Skeletal muscle tissue (tissue), 4 donors: ENCODE results near the gene RPP40. TPM values are rescaled to one million over a fixed set of nuclear protein-coding genes. Genes with fewer than 3 reads are reported as not detected.

Experiments used
- H3K27ac ChIP-seq: one replicate; pipeline ENCODE4 v1.7.0; 2013; ENCODE audit warnings: mild to moderate bottlenecking, low read depth, low read length, inconsistent platforms
- H3K27me3 ChIP-seq, 3 donors: one replicate each; pipeline ENCODE4 v1.7.0; 2013; ENCODE audit warnings: low read length in 3 of 3; ENCODE audit not compliant: control insufficient read depth in 3 of 3, insufficient read depth in 3 of 3
- H3K36me3 ChIP-seq, 3 donors: one replicate each; pipeline ENCODE4 v1.7.0; 2013; ENCODE audit warnings: low read length in 3 of 3; ENCODE audit not compliant: control insufficient read depth in 3 of 3, insufficient read depth in 3 of 3
- H3K4me1 ChIP-seq, 3 donors: one replicate each; pipeline ENCODE4 v1.7.0; 2013; ENCODE audit warnings: low read length in 3 of 3, mild to moderate bottlenecking in 3 of 3; ENCODE audit not compliant: control insufficient read depth in 3 of 3, insufficient read depth in 3 of 3
- H3K4me3 ChIP-seq, 3 donors: one replicate each; pipeline ENCODE4 v1.7.0; 2013; ENCODE audit warnings: low read length in 3 of 3
- H3K9ac ChIP-seq, 3 donors: one replicate each; pipeline ENCODE4 v1.7.0; 2013; ENCODE audit warnings: low read length in 3 of 3, mild to moderate bottlenecking in 3 of 3, moderate library complexity in 2 of 3, low read depth in 1 of 3
- H3K9me3 ChIP-seq, 3 donors: one replicate each; pipeline ENCODE4 v1.7.0; 2013; ENCODE audit warnings: low read length in 3 of 3; ENCODE audit not compliant: control insufficient read depth in 3 of 3
- total RNA-seq: library from RNA; depleted of rRNA; stranded (reverse); fragments of >200 nt; gene quantifications from one replicate; pipeline ENCODE4 v1.2.3, GENCODE V29; 2014
- donor health status: Osteomylitis.

Gene RPP40
- total RNA-seq, 1 donor from 2014 or later = 9.9 TPM

GRCh38 chr6:4948781-4949450 is 54.9 kb downstream of the RPP40 start:
- Histone ChIP-seq H3K27ac (no peak overlapping the region), H3K9ac (no peak overlapping the region), H3K4me1 (no peaks in the 10 kb centered on the region), H3K9me3 (no peaks in the 10 kb centered on the region), H3K36me3 (peaks cover 21 to 36% (median 30%) of the 10 kb centered on the region in 3 donors), H3K4me3 (no peak overlapping the region), H3K27me3 (no peaks in the 10 kb centered on the region)

GRCh38 chr6:4947716-4948115 is 56.1 kb downstream of the RPP40 start:
- no peaks in the 10 kb centered on the region for H3K9me3 ChIP-seq
- H3K9ac ChIP-seq = no peak overlapping the region
- H3K4me3 ChIP-seq = no peak overlapping the region
- no peaks in the 10 kb centered on the region for H3K27me3 ChIP-seq
- peaks cover 4 to 6% (median 5%) of the 10 kb centered on the region in 3 donors for H3K4me1 ChIP-seq
- no peak overlapping the region for H3K27ac ChIP-seq
- H3K36me3 ChIP-seq = peaks cover 16 to 30% (median 25%) of the 10 kb centered on the region in 3 donors

- Histone ChIP-seq H3K9ac (no peak overlapping the region), H3K9me3 (no peaks in the 10 kb centered on the region), H3K27me3 (no peaks in the 10 kb centered on the region), H3K27ac (no peak overlapping the region), H3K4me3 (no peak overlapping the region), H3K36me3 (peaks cover 16 to 24% (median 20%) of the 10 kb centered on the region in 3 donors), H3K4me1 (peaks cover 15 to 17% (median 16%) of the 10 kb centered on the region in 3 donors)
These were observed 57.3 kb downstream of the RPP40 start for GRCh38 chr6:4946521-4946920.

Other genes with a start within 250 kb of the RPP40 start
- 33.9 TPM for gene CDYL, start 227.6 kb downstream of the RPP40 start, total RNA-seq
- gene PPP1R3G, start 81.3 kb upstream of the RPP40 start, total RNA-seq = 2.1 TPM